Neural progenitor cell (in vitro differentiated cells): Measurements from ENCODE around the gene ADAM8. TPM values are rescaled to one million over a fixed set of nuclear protein-coding genes. Genes with fewer than 3 reads are reported as not detected.
A peak's percentile ranks its signal among the peaks of the same experiment; 100 is the strongest.

Source experiments
- DNase-seq: peaks from one replicate; pipeline ENCODE4 v3.0.0-alpha.2; 2016; ENCODE audit warnings: low spot score
- H2AFZ ChIP-seq: fragments of 200-600 bp; sonication (generic); replicated peaks from 2 replicates; pipeline ENCODE4 v1.6.1; 2016; ENCODE audit warnings: antibody characterized with exemption
- H3F3A ChIP-seq: fragments of 200-600 bp; sonication (generic); 2 replicates; pipeline ENCODE4 v1.6.1; 2016; ENCODE audit warnings: antibody characterized with exemption, low read depth
- H3K27ac ChIP-seq: fragments of 200-600 bp; sonication (generic); 2 replicates; pipeline ENCODE4 v1.5.1; 2016; ENCODE audit warnings: mild to moderate bottlenecking
- H3K27me3 ChIP-seq: fragments of 200-600 bp; sonication (generic); 2 replicates; pipeline ENCODE4 v1.6.1; 2016; ENCODE audit warnings: mild to moderate bottlenecking, moderate library complexity
- H3K36me3 ChIP-seq: fragments of 200-600 bp; sonication (generic); 2 replicates; pipeline ENCODE4 v1.5.1; 2016
- H3K4me1 ChIP-seq: fragments of 200-600 bp; sonication (generic); 2 replicates; pipeline ENCODE4 v1.6.1; 2016; ENCODE audit warnings: mixed run types
- H3K4me2 ChIP-seq: fragments of 200-600 bp; sonication (generic); 2 replicates; pipeline ENCODE4 v1.6.1; 2016
- H3K4me3 ChIP-seq: fragments of 200-600 bp; sonication (generic); 2 replicates; pipeline ENCODE4 v1.5.1; 2016
- H3K79me2 ChIP-seq: fragments of 200-600 bp; sonication (generic); 2 replicates; pipeline ENCODE4 v1.6.1; 2016; ENCODE audit warnings: low read depth
- H3K9ac ChIP-seq: fragments of 200-600 bp; sonication (generic); 2 replicates; pipeline ENCODE4 v1.6.1; 2016
- H3K9me3 ChIP-seq: fragments of 200-600 bp; sonication (generic); 2 replicates; pipeline ENCODE4 v1.5.1; 2016; ENCODE audit warnings: low read depth
- H4K20me1 ChIP-seq: fragments of 200-600 bp; sonication (generic); 2 replicates; pipeline ENCODE4 v1.6.1; 2016; ENCODE audit warnings: low read depth
- H3K27ac Mint-ChIP-seq: 3 replicates; pipeline ENCODE4 v1.8.0; 2021; ENCODE audit warnings: mixed read lengths
- H3K27me3 Mint-ChIP-seq: 2 replicates; pipeline ENCODE4 v1.8.0; 2022; ENCODE audit warnings: low read depth, mild to moderate bottlenecking, inconsistent platforms, moderate library complexity, mixed read lengths; ENCODE audit not compliant: insufficient read depth
- H3K36me3 Mint-ChIP-seq: 3 replicates; pipeline ENCODE4 v1.8.0; 2021; ENCODE audit warnings: mixed read lengths
- H3K4me1 Mint-ChIP-seq: 3 replicates; pipeline ENCODE4 v1.8.0; 2021; ENCODE audit warnings: mixed read lengths
- H3K4me3 Mint-ChIP-seq: 3 replicates; pipeline ENCODE4 v1.8.0; 2021; ENCODE audit warnings: mild to moderate bottlenecking, moderate library complexity, mixed read lengths
- H3K9me3 Mint-ChIP-seq: 3 replicates; pipeline ENCODE4 v1.8.0; 2020; ENCODE audit warnings: mixed read lengths
- EZH2 ChIP-seq: fragments of 200-600 bp; sonication (generic); IDR thresholded peaks from 2 replicates; pipeline ENCODE4 v1.6.1; 2017; ENCODE audit warnings: antibody characterized with exemption, mild to moderate bottlenecking, moderate library complexity
- EZH2phosphoT487 ChIP-seq: fragments of 200-600 bp; sonication (generic); IDR thresholded peaks from 2 replicates; pipeline ENCODE4 v1.6.1; 2017; ENCODE audit warnings: antibody characterized with exemption
- total RNA-seq: library from RNA; depleted of rRNA; stranded (reverse); fragments of >200 nt; gene quantifications from 2 replicates; pipeline ENCODE4 v1.2.3, GENCODE V29; 2015; ENCODE audit warnings: low replicate concordance
- TF ChIP-seq, protein P1 (sequence below): fragments of 200-600 bp; sonication (generic); IDR thresholded peaks from 2 replicates; pipeline ENCODE4 v1.5.1; 2017; ENCODE audit warnings: antibody characterized with exemption, mild to moderate bottlenecking

ADAM8 gene
- total RNA-seq, 1 donor from 2014 or later, result 3.3 TPM

DNA sequence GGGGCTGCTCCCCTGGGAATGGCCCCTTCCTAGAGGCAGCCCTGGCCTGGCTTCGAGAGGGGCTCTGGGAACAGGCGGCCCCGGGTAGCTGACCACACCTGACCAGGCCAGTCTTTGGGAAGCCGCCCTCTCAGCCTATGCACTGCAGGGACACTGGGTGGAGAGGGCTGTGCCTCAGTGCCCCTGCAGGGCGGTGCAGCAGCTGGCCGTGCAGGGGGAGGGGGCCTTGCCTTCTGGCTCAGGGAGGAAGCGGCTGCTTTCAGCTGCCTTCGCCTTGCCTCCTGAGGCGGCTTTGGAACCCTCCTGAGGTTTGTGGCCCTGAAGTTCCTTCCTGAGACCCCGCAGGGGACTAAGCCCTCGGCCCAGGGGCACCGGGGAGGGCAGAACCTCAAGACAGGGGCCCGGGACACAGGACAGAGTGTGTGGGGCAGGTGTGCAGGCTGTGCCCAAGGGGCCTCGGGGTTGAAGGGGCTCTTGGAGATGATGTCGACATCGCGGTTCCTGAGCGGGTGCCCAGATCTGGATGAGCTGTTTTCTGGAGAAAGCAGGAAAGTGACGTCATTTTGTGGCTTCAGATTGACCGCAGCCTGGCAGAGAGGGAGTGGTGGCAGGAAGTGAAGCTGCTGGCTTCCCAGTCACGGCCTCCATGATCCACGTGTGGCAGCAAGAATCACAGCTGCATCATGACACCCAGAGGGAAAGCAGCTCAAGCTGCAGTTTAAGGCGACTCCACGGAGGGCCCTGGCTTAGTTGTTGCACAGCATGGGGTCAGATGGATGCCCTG lies 17.7 kb downstream of the ADAM8 start:
- H3K4me2 ChIP-seq, result no peak overlapping the region
- DNase-seq, result no peak
- no peaks in the 10 kb centered on the region for H3K9me3 ChIP-seq
- TF ChIP-seq EZH2phosphoT487 (no peak), EZH2 (no peak)
- TF ChIP-seq, protein P1, sequence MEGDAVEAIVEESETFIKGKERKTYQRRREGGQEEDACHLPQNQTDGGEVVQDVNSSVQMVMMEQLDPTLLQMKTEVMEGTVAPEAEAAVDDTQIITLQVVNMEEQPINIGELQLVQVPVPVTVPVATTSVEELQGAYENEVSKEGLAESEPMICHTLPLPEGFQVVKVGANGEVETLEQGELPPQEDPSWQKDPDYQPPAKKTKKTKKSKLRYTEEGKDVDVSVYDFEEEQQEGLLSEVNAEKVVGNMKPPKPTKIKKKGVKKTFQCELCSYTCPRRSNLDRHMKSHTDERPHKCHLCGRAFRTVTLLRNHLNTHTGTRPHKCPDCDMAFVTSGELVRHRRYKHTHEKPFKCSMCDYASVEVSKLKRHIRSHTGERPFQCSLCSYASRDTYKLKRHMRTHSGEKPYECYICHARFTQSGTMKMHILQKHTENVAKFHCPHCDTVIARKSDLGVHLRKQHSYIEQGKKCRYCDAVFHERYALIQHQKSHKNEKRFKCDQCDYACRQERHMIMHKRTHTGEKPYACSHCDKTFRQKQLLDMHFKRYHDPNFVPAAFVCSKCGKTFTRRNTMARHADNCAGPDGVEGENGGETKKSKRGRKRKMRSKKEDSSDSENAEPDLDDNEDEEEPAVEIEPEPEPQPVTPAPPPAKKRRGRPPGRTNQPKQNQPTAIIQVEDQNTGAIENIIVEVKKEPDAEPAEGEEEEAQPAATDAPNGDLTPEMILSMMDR, result no peak
- H3F3A ChIP-seq, result peaks cover 8% of the 10 kb centered on the region
- H3K9ac ChIP-seq, result no peak overlapping the region
- H2AFZ ChIP-seq, result no peak overlapping the region
- Mint-ChIP-seq H3K4me3 (peak overlapping the region; percentile 38), H3K4me1 (peaks cover 39% of the 10 kb centered on the region), H3K27ac (no peak overlapping the region), H3K36me3 (no peaks in the 10 kb centered on the region), H3K27me3 (peaks cover 13% of the 10 kb centered on the region), H3K9me3 (no peaks in the 10 kb centered on the region)
- no peak overlapping the region for H3K27ac ChIP-seq
- H3K4me1 ChIP-seq, result peaks cover 20% of the 10 kb centered on the region
- H4K20me1 ChIP-seq, result no peaks in the 10 kb centered on the region
- H3K79me2 ChIP-seq, result no peaks in the 10 kb centered on the region
- H3K36me3 ChIP-seq, result no peaks in the 10 kb centered on the region
- peaks cover 24% of the 10 kb centered on the region for H3K27me3 ChIP-seq
- no peak overlapping the region for H3K4me3 ChIP-seq

DNA sequence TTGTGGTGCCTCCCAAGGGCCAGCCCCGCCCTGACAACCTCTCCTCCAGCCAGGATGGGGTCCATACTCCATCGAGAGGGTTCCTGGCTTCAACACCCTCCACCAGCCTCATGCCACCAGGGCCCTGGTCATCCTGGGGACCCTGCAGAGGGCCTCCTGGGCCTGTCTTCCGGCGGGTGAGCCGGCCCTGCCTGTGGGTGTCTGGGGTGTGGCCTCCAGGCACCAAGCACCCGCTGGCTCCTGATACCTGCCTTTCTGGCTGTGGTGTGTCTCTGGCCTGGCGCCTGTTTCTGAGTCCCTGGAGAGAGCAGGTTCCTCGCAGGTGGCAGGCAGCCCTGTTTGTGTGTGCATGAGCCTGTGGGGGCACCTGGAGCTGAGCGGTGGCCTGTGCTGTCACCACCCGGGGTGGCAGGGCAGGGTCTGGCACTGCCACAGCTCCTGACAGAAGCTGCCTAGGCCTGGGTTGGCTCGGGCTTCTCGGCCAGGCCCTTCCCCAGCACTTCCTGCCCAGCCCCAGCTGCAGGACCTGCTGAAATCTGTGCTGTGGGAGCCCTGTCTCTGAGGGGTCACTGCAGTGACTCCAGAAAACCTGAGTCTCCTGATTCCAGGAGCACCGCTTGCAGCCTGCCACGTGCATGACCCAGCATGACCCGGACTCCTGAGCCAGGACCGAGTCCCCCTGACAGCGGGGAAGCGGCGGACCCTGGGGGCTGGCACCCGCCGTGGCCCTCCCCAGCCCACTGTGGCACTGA lies 18.4 kb downstream of the ADAM8 start:
- no peaks in the 10 kb centered on the region for H3K9me3 Mint-ChIP-seq

DNA sequence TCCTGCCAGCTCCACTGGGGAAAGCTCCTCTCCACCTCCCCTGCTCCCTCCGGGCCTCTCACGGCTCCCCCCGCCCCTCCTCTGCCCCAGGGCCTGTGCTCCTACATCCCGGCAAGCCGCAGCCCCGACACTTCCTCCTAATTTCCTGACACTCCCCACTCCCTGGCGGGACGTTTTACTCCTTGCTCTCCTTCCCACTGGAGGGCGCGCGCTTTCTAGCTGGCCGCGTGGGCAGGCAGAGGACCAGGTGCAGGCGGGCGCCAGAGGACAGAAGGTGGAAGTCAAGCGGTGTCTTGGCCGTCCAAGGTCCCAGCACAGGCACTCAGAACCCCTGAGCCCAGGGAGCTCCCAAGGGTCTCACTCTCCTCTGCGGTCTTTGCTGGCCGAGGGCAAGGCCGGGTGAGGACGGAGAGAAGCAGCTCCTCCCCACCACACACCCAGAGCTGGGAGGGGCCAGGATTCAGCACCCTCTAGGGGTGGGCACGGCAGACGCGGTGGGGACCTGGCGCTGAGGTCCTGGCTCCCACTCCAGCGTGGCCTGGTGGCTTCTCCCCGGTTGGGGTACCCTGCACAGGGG lies 19.1 kb downstream of the ADAM8 start:
- Mint-ChIP-seq H3K9me3 (no peaks in the 10 kb centered on the region), H3K4me3 (peak overlapping the region; percentile 63), H3K4me1 (peaks cover 28% of the 10 kb centered on the region), H3K36me3 (no peaks in the 10 kb centered on the region), H3K27me3 (peaks cover 7% of the 10 kb centered on the region), H3K27ac (no peak overlapping the region)
- Histone ChIP-seq H3K36me3 (no peaks in the 10 kb centered on the region), H3K27me3 (peaks cover 12% of the 10 kb centered on the region), H3K79me2 (no peaks in the 10 kb centered on the region), H3K9me3 (no peaks in the 10 kb centered on the region), H3K9ac (no peak overlapping the region), H3F3A (peaks cover 8% of the 10 kb centered on the region), H3K4me1 (peaks cover 19% of the 10 kb centered on the region), H2AFZ (peak overlapping the region; percentile 83), H3K27ac (no peak overlapping the region), H3K4me2 (peak overlapping the region; percentile 74), H4K20me1 (no peaks in the 10 kb centered on the region), H3K4me3 (peak overlapping the region; percentile 26)
- TF ChIP-seq, protein P1, result peak; percentile 39
- TF ChIP-seq EZH2 (no peak), EZH2phosphoT487 (no peak)
- peak; percentile 70 for DNase-seq

More for the DNA sequence above, 18.4 kb downstream of the ADAM8 start:
- H3K27ac Mint-ChIP-seq, result no peak overlapping the region
- H2AFZ ChIP-seq, result no peak overlapping the region
- no peaks in the 10 kb centered on the region for H3K79me2 ChIP-seq
- H3K27ac ChIP-seq, result no peak overlapping the region
- H4K20me1 ChIP-seq, result no peaks in the 10 kb centered on the region
- H3K4me3 ChIP-seq, result no peak overlapping the region
- peaks cover 8% of the 10 kb centered on the region for H3F3A ChIP-seq
- H3K4me3 Mint-ChIP-seq, result no peak overlapping the region
- peaks cover 19% of the 10 kb centered on the region for H3K27me3 ChIP-seq
- H3K36me3 ChIP-seq, result no peaks in the 10 kb centered on the region
- no peaks in the 10 kb centered on the region for H3K36me3 Mint-ChIP-seq
- no peak overlapping the region for H3K4me2 ChIP-seq
- H3K9ac ChIP-seq, result no peak overlapping the region
- H3K9me3 ChIP-seq, result no peaks in the 10 kb centered on the region
- DNase-seq, result no peak
- H3K4me1 Mint-ChIP-seq, result peaks cover 34% of the 10 kb centered on the region
- peaks cover 11% of the 10 kb centered on the region for H3K27me3 Mint-ChIP-seq
- TF ChIP-seq, protein P1, result no peak
- TF ChIP-seq EZH2phosphoT487 (no peak), EZH2 (no peak)
- peaks cover 20% of the 10 kb centered on the region for H3K4me1 ChIP-seq
